ENCODE measurements around the gene RAMAC.
"Not testable (repeated sequence)": the region's sequence is repeated elsewhere in the genome, so short reads cannot be mapped to it uniquely, and the experiment has no call there.

RAMAC gene

GRCh38 chr15:82985688-82986441, at the start of gene RAMAC:
Gene RAMAC, plus strand, starts transcription at chr15:82986210. Its CDS starts 2,809 bp downstream, at chr15:82989019.
- DNase-seq: peak; percentile 95

GRCh38 chr15:82936966-82937711, 48.9 kb upstream of the RAMAC start:
- DNase-seq: no peak

GRCh38 chr15:82937712-82938058, 48.3 kb upstream of the RAMAC start:
- no peak for DNase-seq

GRCh38 chr15:82939678-82940077, 46.3 kb upstream of the RAMAC start:
- DNase-seq: not testable (repeated sequence)

- no peak for DNase-seq
These were observed 43.3 kb upstream of the RAMAC start for GRCh38 chr15:82942691-82943090.

GRCh38 chr15:82943176-82943575, 42.8 kb upstream of the RAMAC start:
- no peak for DNase-seq

GRCh38 chr15:82944056-82944455, 42.0 kb upstream of the RAMAC start:
- no peak for DNase-seq

GRCh38 chr15:82944821-82945220, 41.2 kb upstream of the RAMAC start:
- no peak for DNase-seq

GRCh38 chr15:82945326-82945725, 40.7 kb upstream of the RAMAC start:
- DNase-seq: no peak

- no peak for DNase-seq
These were observed 39.8 kb upstream of the RAMAC start for GRCh38 chr15:82946155-82946701.

- DNase-seq: no peak
These were observed 35.7 kb upstream of the RAMAC start for GRCh38 chr15:82950295-82950694.

GRCh38 chr15:82950746-82951370, 35.2 kb upstream of the RAMAC start:
- no peak for DNase-seq

- DNase-seq: no peak
These were observed 34.4 kb upstream of the RAMAC start for GRCh38 chr15:82951472-82952157.

GRCh38 chr15:82952158-82953081, 33.6 kb upstream of the RAMAC start, which contains the start of gene HOMER2:
Gene HOMER2, minus strand, starts transcription at chr15:82952720. Its CDS starts 185 bp downstream, at chr15:82952535.
- DNase-seq: peak; percentile 2

GRCh38 chr15:82958638-82959037, 27.4 kb upstream of the RAMAC start:
- DNase-seq: no peak

GRCh38 chr15:82959423-82959822, 26.6 kb upstream of the RAMAC start:
- DNase-seq: no peak

- DNase-seq: no peak
These were observed 25.2 kb upstream of the RAMAC start for GRCh38 chr15:82960766-82961165.

- DNase-seq: no peak
These were observed 22.3 kb upstream of the RAMAC start for GRCh38 chr15:82963471-82964341.

- DNase-seq: no peak
These were observed 21.1 kb upstream of the RAMAC start for GRCh38 chr15:82964890-82965289.

- DNase-seq: no peak
These were observed 19.3 kb upstream of the RAMAC start for GRCh38 chr15:82966671-82967071.

- no peak for DNase-seq
These were observed 17.9 kb upstream of the RAMAC start for GRCh38 chr15:82968066-82968465.
